ENCODE results near the gene CEP63. TPM values are rescaled to one million over a fixed set of nuclear protein-coding genes. Genes with fewer than 3 reads are reported as not detected.

CEP63 gene
- total and polyA plus RNA-seq, 9 of the 15 experiments (the other 6 are each of a cell fraction or from before 2014, with no cell fraction given), result 5.1 to 17.8 (median 10.6) TPM

- CTCF ChIA-PET (ENCODE audit: low intra/inter-chr PET ratio), result no interaction called here
- Histone ChIP-seq H3K4me1 (replicated peaks in 1 of 2; ENCODE audit: control insufficient read depth in 2 of 2, insufficient read depth in 2 of 2, low read length in 2 of 2) (no peaks in the 10 kb centered on the region), H3K9ac (ENCODE audit: insufficient read depth in 1 of 2, low read depth in 2 of 2, low read length in 2 of 2) (no peak overlapping the region), H3K9me3 (replicated peaks; ENCODE audit: control insufficient read depth, insufficient read depth, low read depth, low read length) (no peaks in the 10 kb centered on the region), H3K79me2 (ENCODE audit: control insufficient read depth, insufficient read depth, low read length) (no peaks in the 10 kb centered on the region), H3K9me1 (ENCODE audit: control insufficient read depth, insufficient read depth, low read length) (no peaks in the 10 kb centered on the region), H3K4me2 (ENCODE audit: insufficient read depth, low read length) (no peak overlapping the region), H3K4me3 (no peak overlapping the region), H2AFZ (ENCODE audit: low read depth, low read length) (no peak overlapping the region), H4K20me1 (replicated peaks; ENCODE audit: control insufficient read depth, insufficient read depth, low read length) (no peaks in the 10 kb centered on the region), H3K27me3 (ENCODE audit: control insufficient read depth in 2 of 2, insufficient read depth in 2 of 2, low read length in 2 of 2) (peaks cover 4 to 29% of the 10 kb centered on the region in 2 experiments; a peak in 3 of 5 replicates), H3K27ac (ENCODE audit: extremely low read depth, low read depth, low read length) (no peak overlapping the region), H3K36me3 (ENCODE audit: control insufficient read depth, insufficient read depth, low read length) (no peaks in the 10 kb centered on the region)
- DNase-seq (ENCODE audit: extremely low read depth in 1 of 4, low spot score in 3 of 4), result peak in 3 of 4 experiments; percentile 16 to 21 (median 16)
- POLR2A ChIA-PET, result no interaction called here
- FAIRE-seq, result no peak
- intact Hi-C loops (cut with micrococcal nuclease) (no loop called here), in situ Hi-C loops (cut with MboI) (no loop called here)
- no TSS peak for BruUV-seq (replicated peaks)
- TF ChIP-seq RHOXF2B (CRISPR knock-in tag; conservative IDR thresholded peaks at IDR 0.05) (no peak), RAD21 (CRISPR knock-in tag; conservative IDR thresholded peaks at IDR 0.05 in 1 of 2, IDR thresholded peaks at IDR 0.05 in 1 of 2) (peak in 1 of 2 experiments; percentile 23; a peak in 1 of 4 replicates), CTCF (IDR thresholded peaks at IDR 0.05 in 2 of 3, conservative IDR thresholded peaks at IDR 0.05 in 1 of 3; ENCODE audit: insufficient read depth in 2 of 3, low read depth in 1 of 3, low read length in 3 of 3) (peak in 1 of 3 experiments; percentile 21; a peak in 2 of 6 replicates), ZNF143 (CRISPR knock-in tag; IDR thresholded peaks at IDR 0.05) (no peak), NFE2 (IDR thresholded peaks at IDR 0.05; ENCODE audit: low read depth) (no peak)
- WGBS (ENCODE audit: insufficient coverage, low coverage, missing lambda C conversion rate), result 4% methylated on average over 6 of the region's 6 CpGs
- peak; percentile 56; the same call in 2 of the 3 replicates for ATAC-seq
Observed at GRCh38 chr3:134453631-134454030, 32.2 kb upstream of the CEP63 start.
